HS-27A (cell line): ENCODE data around the gene PHLPP1.

ENCODE experiments used
- DNase-seq: peaks from one replicate; pipeline ENCODE4 v3.0.0-alpha.2; 2012; ENCODE audit warnings: low read depth, missing footprints

Gene PHLPP1

DNA sequence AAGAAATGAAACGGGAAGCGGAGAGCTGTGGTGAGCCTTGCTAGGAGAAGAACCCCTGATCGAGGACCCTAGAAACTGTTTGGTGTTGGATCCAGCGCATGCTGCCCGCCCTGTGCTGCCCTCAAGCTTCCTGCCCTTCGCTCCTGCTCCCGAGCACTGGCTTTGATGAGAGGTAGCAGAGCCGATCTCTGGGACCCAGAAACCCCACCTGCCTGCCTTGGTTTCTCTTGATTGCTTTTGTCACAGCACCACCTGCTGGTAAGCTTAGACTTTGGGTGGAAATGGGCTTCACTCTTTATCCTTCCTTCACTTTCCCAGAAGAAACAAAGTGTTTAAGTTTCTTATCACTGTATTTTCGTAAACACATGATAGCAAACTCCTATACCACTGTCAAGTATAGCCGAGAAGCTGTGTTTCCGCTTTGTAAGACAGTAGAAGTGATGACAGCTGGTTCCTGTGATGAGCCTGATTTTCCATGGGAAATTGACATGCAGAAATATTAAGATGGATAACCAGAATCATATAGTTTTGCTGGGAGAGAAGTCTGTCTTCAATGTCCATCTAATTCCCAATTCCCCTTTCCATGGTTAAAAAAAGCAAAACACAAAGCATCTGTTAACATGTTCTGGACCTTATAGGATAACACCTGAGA, 267.4 kb downstream of the PHLPP1 start:
- DNase-seq, result no peak

DNA sequence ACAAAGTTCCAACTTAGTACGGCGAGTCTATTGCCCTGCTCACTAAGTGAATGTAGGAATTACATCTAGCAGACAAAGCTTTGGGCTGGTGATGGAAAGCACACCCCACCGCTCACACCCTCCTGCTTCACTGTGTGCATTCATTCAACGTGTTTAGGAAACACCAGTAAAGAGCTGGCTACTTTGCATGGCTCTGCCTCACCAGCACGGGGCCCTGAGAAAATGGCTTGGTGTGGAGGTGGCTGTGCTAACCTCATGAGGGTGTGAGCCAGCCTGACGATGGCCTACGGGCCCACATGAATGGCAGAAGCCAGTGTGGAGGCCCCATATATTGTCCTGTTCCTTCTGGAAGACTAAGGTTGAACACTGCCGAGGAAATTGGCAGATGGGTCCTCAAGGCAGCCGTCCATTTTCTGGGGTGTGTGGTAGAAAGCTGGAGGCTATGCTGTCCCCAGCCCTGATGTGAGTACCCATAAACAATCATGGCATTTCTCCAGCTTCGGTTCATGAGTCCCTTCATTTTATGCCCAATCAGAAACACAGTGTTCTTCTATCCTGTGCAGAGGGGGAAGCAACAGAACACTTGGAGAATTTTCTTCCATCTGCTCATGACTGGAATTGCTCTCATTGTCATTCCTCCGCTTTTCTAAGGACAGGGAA, 269.4 kb downstream of the PHLPP1 start:
- DNase-seq, result no peak

DNA sequence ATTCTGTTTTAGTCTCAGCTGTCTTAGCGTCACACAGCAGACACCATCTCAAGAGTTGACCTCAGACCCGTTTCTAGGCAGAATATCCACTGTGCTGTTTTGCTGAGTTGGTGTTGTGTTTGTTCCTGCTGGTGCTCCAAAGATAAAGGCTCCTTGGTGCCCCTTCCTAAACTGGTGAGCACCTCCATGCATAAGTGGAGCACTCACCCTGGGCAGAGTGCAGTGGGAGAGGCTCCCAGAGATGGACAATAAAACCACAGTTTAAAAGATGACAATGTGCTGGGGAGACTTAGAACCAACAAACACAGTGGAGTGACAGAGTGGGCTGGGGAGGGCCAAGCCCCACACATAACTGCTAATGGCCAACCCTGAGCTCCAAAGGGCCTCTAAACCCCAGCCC, 271.1 kb downstream of the PHLPP1 start:
- no peak for DNase-seq

DNA sequence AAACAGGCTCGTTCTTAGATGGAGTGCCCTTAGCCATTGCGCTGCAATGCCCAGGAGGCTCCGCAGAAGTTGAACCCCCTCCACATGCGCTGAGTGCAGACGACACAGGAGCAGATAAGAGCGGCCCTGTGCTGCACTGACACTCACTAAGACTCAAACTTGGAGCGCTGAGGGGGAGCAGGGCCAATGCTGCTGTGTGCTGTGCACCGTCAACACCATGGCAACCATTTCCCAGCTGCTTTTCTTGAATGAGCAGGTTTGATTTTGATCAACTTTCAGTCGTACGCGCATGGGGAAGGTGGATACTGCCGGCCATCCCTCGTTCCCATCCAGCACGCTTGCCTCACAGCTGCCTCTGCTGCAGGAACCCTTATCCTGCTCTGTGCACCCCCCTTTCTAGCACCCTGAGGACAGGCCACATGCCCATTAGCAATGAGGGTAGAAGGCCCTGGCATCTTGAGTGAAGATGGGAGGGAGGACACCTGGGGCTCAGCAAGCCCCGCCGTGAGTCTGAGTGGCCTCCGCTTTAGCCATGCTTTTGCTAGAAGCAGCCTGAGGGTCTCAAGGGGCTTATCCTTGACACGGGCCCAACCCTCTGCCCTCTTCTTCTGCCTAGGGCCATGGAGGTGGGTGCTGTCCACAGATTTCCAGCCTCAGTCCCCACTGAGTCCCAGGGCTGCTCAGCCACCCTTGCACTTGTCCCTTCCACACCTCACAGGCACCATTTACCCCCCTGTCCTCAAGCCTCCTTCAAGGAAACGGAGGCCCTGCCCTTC, 271.9 kb downstream of the PHLPP1 start:
- DNase-seq, result no peak

DNA sequence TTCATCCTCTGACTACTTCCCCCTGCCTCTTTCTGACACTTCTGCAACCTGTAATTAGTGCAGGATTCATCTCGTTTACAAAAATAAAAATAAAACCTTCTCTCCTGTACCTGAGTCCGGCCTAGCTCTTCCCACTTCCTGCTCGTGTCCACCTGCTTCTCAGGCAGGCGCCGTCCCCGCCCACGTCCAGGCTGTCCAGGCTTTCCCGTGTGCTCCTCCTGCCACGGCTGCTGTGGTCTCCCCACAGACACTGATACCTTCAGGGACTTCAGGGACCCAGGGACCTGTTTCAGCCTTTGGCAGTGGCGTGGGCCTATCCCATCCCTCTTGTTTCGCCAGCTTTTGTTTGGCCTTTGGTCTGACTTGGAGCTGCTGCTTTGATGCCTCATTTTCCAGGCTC, 272.5 kb downstream of the PHLPP1 start:
- no peak for DNase-seq

DNA sequence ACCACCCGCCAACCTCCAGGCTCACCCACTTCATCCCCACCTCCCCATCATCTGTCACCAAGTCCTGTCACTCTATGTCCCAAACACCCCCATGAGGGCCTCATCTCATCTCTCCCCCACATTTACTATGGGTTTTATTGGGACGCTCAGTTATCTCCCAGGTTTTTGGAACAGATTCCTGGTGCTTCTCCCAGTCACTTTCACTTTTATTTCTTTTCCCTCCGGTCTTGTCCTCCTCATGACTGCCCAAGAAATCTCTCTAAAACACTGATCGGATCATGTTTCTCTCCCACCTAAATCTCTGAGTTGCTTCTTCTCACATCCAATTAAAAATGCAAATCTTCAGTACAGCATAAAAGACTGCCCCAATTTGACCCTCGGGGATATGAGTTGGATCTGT, 273.1 kb downstream of the PHLPP1 start:
- DNase-seq, result no peak

DNA sequence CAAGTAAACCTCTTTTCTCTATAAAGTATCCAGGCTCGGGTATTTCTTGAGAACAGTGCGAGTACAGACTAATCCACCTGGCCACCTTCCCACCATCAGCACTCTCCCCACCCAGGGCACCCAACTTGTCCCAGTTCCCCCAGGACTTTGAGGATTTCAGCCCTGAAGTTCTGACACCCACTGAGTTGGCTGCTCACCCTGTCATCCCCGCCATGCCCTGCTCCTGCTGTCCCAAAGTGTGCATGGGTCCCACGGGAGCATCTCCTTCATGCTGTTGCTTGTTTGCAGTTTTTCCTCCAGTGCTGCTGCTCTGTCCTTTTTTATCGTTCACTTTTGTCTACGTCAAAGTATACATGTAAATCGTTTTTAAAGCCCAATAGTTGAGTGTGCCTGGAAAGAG, 273.9 kb downstream of the PHLPP1 start:
- DNase-seq, result no peak

DNA sequence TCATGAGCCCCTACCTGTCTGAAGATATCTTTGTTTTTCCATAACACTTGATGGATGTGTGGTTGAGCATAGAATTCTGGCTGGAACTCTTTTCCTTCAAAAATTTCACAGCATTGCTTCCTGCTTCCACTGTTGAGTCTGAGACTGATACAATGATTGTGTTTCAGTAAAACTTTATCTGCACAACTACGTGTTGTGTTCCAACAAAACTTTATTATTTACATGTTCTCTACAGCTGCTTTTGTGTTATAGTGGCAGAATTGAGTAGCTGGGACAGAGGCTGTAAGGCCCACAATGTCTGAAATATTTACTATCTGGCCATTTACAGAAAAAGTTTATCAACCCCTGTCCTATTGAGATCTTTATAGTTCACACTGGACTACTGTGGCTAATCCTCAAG, 275.3 kb downstream of the PHLPP1 start:
- no peak for DNase-seq

DNA sequence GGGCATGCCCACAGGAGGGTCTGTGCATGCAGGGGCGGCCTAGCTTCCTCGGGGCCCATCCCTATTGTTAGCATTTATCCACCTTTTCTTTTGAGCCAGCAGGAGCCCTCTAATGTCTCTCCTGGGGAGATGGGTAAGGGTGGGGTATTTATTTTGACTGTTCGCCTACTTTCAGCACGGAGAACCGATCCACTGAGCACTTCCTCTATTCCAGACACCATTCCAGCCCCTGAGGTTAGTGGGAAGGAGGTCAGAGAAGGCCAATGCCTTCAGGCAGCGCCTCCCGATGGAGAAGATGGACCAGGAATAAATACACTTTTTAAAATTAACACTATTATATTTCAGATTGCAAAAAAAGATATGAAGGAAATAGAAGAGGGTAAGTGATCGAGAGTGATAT, 276.0 kb downstream of the PHLPP1 start:
- no peak for DNase-seq

DNA sequence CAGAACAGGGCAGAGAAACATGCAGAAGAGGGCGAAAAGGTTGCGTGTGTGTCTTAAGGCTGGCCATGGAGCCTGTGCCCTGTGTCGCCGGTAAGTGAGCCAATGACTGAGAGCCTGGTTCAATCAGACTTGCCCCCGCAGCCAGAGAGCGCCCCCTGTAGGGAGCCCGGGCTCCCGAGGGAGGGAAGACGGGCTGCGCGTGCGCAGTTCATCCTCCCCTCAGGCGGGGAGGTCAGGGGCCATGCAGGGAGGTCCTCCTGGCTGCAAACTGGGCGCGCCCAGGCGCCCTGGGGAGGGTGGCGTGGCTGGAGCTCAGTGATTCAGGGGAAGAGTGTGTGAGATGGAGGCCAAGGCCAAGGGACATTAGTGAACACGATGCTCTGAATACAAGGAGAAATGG, 276.6 kb downstream of the PHLPP1 start:
- DNase-seq, result no peak

DNA sequence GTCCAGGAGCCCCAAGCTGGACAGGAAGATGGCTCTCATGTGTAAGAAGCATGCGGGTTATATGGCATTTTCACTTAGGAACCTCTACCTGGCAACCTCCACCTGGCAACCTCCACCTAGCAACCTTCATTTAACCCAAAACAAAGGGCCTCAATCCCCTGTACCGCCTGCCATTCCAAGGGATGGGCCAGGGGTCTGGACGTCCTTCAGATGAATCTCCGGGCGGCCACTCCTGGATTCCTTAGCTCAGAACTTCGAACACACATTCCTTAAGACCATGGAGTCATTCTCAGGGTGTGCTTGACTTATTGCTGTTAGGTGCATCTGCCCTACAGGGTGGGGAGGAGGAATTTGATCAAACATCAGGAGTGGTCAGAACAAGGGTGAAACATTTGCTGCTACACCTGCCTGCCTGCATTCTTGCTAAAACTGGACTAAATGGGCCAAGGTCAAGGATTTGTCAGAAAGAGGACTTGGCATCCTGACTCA, 277.6 kb downstream of the PHLPP1 start:
- no peak for DNase-seq

DNA sequence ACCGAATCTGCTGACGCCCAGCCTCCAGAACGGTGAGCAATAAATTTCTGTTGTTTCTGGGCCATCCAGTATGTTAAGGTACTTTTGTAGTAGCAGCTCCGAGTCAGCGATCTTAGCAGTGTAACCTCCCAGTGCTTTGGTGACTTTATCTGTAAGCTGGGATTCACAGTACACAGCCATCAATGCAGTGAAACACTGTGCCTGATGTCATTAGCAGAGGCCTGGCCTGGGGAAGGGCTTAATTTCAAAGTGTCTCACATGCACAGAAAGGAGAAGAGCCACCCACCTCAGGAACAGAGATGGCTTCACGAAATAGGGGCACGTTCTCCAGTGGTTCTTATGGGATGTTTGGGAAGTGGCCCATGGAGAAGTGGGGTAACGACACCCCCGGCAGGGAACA, 281.2 kb downstream of the PHLPP1 start:
- no peak for DNase-seq

DNA sequence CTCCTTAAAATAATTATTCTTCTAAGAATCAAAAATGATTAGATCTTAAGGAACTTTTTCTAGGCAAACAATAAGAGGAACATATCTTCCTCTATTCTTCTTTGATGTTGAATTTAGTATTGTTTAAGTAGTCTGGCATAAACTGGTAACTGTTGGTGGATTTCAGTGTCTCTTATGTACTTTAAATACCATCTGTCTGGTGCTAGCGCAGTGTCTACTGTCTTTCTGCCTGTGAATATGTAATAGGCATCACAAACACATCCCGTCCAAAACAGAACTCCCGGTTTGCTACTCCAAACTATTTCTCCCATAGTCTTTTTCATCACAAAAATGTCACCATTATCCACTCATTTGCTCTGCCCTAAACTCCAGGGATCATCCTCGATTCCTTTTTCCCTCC, 281.7 kb downstream of the PHLPP1 start:
- DNase-seq, result no peak

DNA sequence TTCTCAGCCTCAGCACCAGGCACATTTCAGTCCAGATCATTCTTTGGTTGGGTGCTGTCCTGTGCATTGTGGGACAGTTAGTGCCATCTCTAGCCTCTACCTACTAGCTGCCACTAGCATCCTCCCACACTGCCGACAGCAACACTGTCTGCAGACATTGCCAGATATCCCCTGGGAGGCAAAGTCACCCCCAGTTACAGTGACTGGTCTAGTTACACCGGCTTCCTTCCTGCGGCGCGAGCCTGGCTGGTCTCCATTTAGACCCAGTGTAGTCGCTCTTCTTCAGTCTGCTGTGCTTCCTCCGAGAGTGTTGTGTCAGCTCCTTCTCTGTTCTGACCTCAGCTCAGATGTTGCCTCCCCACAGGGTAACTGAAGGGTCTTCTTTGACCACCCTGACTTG, 283.1 kb downstream of the PHLPP1 start:
- DNase-seq, result no peak

DNA sequence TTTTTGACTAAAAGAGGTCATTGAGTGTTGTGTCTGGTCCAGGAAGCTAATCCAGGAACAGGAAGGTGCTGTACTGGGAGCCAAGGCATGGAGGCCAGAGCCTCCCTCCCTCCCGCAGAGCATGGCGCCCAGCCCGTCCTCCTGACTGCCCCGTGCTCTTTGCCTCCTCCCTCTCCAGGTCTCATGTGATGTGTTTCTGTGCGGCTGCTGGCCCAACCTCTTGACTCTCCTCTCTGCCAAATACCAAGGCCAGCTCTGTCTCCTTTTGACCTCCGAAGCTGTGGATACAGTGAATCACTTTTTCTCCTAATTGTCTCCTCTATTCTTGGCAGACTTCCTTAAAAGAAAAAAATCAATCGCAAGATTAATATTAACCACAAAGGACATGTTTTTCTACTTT, 284.1 kb downstream of the PHLPP1 start:
- DNase-seq, result no peak

DNA sequence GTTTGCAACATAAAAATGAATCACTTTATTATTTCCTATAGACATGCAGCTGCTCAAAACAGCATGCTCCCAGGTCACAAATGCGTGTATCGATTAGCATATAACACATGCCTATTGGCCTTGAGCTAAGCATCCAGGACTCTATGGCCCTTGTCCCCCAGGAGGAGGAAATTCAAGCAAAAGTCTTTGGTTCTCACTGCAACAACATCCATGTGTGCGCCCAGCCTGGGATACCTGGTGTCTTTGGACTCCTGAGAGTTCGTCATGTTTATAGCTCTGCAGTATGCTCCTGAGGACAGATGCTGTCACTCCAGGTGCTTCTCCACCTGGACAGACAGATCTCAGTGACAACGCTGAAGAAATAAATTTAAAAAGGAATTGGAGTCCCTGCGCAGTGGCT, 284.6 kb downstream of the PHLPP1 start:
- DNase-seq, result no peak

DNA sequence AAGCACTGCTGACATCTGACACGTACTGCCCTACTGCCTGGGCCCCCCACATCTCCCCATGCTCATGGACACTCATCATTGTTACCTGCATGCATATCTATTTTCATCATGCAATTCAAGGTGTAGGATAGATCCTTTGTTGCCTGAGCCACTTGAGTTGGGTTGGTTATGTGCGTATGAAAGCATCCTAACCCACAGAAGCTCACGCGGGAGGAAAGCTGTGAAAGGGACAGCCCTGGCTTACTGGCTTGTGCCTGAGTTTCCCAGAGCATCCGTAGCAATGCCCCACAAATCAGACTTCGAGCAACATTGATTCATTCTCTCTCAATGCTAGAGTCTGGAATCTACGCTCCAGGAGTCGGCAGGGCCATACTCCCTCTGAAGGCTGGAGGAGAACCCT, 285.5 kb downstream of the PHLPP1 start:
- no peak for DNase-seq

DNA sequence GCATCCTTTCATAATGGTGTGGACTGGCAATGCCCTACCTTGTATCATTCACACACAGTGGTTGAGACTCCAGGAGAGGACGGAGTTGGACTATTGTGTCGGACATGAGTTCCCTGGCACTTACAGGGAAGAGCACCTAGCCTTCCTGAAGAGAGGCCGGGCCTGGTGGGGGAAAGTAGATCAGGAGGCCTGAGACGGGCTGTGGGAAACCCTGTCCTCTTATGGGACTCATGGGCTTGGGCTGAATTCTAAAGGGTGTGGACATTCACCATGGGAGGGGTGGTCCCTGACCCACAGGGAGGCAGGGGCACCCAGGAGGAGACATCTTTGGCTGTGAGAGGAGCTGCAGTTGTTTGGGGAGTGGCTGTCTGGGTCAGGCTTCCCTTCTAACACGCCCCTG, 286.5 kb downstream of the PHLPP1 start:
- no peak for DNase-seq

DNA sequence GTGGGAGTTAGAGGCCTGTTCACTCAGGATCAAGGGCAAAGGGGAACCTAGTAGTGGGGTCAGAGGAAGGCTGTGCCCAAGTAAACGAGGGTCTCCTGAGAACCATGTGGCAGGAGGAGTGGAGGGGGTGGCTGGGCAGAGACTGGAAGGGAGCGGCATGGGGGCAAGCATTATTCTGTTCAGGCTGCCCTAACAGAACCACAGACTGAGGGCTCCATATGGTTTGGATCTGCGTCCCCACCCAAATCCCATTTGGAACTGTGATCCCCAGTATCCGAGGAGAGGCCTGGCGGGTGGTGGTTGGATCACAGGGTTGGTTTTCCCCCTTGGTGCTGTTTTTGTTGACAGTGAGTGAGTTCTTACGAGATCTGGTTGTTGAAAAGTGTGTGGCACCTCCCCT, 287.0 kb downstream of the PHLPP1 start:
- no peak for DNase-seq

DNA sequence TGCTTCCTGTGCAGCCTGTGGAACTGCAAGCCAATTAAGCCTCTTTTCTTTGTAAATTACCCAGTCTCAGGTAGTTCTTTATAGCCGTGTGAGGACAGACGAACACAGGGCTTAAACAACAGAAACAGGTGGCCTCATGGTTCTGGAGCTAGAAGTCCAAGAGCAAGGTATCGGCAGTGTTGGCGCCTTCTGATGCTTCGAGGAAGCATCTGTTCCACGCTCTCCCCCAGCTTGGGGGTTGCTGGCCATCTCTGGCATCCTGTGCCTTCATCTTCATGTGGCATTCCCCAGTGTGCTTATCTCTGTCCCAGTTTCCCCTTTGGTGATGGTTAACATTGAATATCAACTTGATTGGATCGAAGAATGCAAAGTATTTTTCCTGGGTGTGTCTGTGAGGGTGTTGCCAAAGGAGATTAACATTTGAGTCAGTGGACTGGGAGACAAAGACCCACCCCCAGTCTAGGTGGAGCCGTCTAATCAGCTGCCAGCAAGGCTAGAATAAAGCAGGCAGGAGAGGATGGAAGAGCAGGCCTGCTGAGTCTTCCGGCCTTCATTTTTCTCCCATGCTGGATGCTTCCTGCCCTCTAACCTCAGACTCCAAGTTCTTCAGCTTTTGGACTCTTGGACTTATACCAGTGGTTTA, 287.6 kb downstream of the PHLPP1 start:
- no peak for DNase-seq

DNA sequence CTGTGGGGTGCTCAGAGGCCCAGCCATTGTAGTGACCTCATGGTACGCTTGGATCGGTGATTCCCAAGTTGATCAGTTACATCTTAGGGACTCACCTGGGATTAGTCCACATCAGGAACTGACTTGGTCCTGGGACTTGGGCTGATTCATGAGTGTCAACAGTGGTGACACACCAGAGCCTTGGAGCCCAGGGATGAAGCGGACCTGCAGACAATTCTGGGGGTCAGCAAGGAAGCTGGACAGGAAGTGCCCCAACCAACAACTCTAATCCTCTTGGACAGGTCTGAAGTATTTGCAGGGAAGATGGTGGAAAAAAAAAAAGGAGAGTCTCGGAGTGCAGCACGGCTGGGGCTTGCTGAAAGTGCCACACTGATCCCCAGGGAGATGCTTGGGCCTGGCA, 288.6 kb downstream of the PHLPP1 start:
- no peak for DNase-seq

DNA sequence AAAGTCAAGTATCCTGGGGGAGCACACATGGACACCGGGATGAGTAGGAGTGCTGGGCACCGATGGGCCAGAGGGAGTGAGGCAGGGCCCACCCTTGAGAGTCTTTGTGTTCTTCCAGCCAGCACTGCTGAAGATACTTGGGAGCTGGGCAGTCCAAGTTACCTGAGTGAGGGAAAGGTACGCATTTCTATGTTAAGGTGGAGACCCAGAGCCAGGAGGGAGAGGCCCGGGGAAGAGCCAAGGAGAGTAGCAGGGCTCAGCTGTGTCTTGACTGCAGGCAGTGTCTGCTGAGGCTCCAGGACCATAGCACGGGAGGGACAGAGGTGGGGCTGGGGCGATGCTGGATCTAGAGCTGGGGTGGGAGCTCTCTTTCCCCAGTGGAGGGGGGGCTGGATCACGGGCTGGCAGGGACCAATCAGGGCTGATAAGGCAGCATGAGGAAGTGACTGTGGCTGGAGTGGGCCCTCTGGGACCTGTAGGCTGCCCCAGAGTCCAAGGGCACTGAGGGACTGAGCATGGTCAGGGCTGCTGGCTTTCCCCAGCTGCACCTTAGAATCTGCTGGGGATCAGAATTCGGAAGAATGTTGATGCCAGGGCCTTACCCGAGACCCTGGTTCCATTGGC, 289.2 kb downstream of the PHLPP1 start:
- no peak for DNase-seq
